Loucy (cell line): ENCODE data around the gene ERCC6L2.

Experiments used
- H2AFZ ChIP-seq: fragments of 200-600 bp; sonication (generic); 2 replicates; pipeline ENCODE4 v1.6.0; 2016; ENCODE audit warnings: antibody characterized with exemption, mild to moderate bottlenecking, low read length, moderate library complexity
- H3F3A ChIP-seq: fragments of 200-600 bp; 2 replicates; pipeline ENCODE4 v1.6.0; 2016; ENCODE audit warnings: antibody characterized with exemption, low read depth, mild to moderate bottlenecking
- H3K27me3 ChIP-seq: fragments of 200-600 bp; sonication (generic); 2 replicates; pipeline ENCODE4 v1.6.1; 2014; ENCODE audit warnings: low read length, mild to moderate bottlenecking; ENCODE audit not compliant: insufficient read depth, poor library complexity, severe bottlenecking
- H3K36me3 ChIP-seq: fragments of 200-600 bp; sonication (generic); 2 replicates; pipeline ENCODE4 v1.6.1; 2016; ENCODE audit warnings: low read length; ENCODE audit not compliant: insufficient read depth
- H3K4me1 ChIP-seq: fragments of 200-600 bp; sonication (generic); 2 replicates; pipeline ENCODE4 v1.5.1; 2014; ENCODE audit warnings: low read length, mild to moderate bottlenecking; ENCODE audit not compliant: insufficient read depth, poor library complexity, severe bottlenecking
- H3K4me2 ChIP-seq: fragments of 200-600 bp; sonication (generic); 2 replicates; pipeline ENCODE4 v1.6.0; 2014; ENCODE audit warnings: antibody characterized with exemption, low read length, low read depth, mild to moderate bottlenecking; ENCODE audit not compliant: poor library complexity, severe bottlenecking
- H3K4me3 ChIP-seq: fragments of 200-600 bp; sonication (generic); 2 replicates; pipeline ENCODE4 v1.5.1; 2014; ENCODE audit warnings: low read length, mild to moderate bottlenecking, mixed read lengths; ENCODE audit not compliant: poor library complexity, severe bottlenecking
- H3K79me2 ChIP-seq: fragments of 200-600 bp; sonication (generic); 2 replicates; pipeline ENCODE4 v1.6.1; 2014; ENCODE audit warnings: low read length; ENCODE audit not compliant: insufficient read depth
- H3K9ac ChIP-seq: fragments of 200-600 bp; sonication (generic); 2 replicates; pipeline ENCODE4 v1.6.0; 2014; ENCODE audit warnings: mild to moderate bottlenecking, low read depth, low read length, moderate library complexity; ENCODE audit not compliant: poor library complexity, severe bottlenecking
- H3K9me2 ChIP-seq: fragments of 200-600 bp; sonication (generic); replicated peaks from 2 replicates; pipeline ENCODE4 v1.6.1; 2016; ENCODE audit warnings: low read depth, low read length, mixed read lengths
- H3K9me3 ChIP-seq: fragments of 200-600 bp; sonication (generic); 2 replicates; pipeline ENCODE4 v1.6.1; 2014; ENCODE audit warnings: mild to moderate bottlenecking, antibody characterized with exemption, low read length, low read depth; ENCODE audit not compliant: insufficient read depth
- H4K20me1 ChIP-seq: fragments of 200-600 bp; sonication (generic); 2 replicates; pipeline ENCODE4 v1.6.0; 2014; ENCODE audit warnings: antibody characterized with exemption, low read length, mild to moderate bottlenecking; ENCODE audit not compliant: insufficient read depth, poor library complexity, severe bottlenecking
- CTCF ChIP-seq: fragments of 200-600 bp; sonication (generic); conservative IDR thresholded peaks from 2 replicates; pipeline ENCODE4 v1.5.1; 2014; ENCODE audit warnings: mild to moderate bottlenecking, antibody characterized with exemption, low read length
- EZH2phosphoT487 ChIP-seq: fragments of 200-600 bp; IDR thresholded peaks from 2 replicates; pipeline ENCODE4 v1.6.1; 2018; ENCODE audit warnings: antibody characterized with exemption, mild to moderate bottlenecking, moderate library complexity, borderline replicate concordance

ERCC6L2 gene

GRCh38 chr9:95876138-95876444 lies 600 bp downstream of the ERCC6L2 start:
- Histone ChIP-seq H3K36me3 (no peaks in the 10 kb centered on the region), H3K4me2 (no peak overlapping the region), H2AFZ (peak overlapping the region; percentile 94), H3K4me3 (no peak overlapping the region), H4K20me1 (peaks cover 18% of the 10 kb centered on the region), H3K9ac (no peak overlapping the region), H3F3A (no peaks in the 10 kb centered on the region), H3K9me3 (no peaks in the 10 kb centered on the region), H3K79me2 (peaks cover 50% of the 10 kb centered on the region), H3K9me2 (no peaks in the 10 kb centered on the region), H3K4me1 (peaks cover 34% of the 10 kb centered on the region), H3K27me3 (no peaks in the 10 kb centered on the region)
- TF ChIP-seq CTCF (no peak), EZH2phosphoT487 (no peak)

GRCh38 chr9:95876595-95876994 lies 1.1 kb downstream of the ERCC6L2 start:
- peaks cover 18% of the 10 kb centered on the region for H4K20me1 ChIP-seq
- H3K9ac ChIP-seq: no peak overlapping the region
- H3K79me2 ChIP-seq: peaks cover 55% of the 10 kb centered on the region
- no peaks in the 10 kb centered on the region for H3K9me2 ChIP-seq
- H3K4me3 ChIP-seq: no peak overlapping the region
- no peak overlapping the region for H3K4me2 ChIP-seq
- H3F3A ChIP-seq: no peaks in the 10 kb centered on the region
- H3K4me1 ChIP-seq: peaks cover 38% of the 10 kb centered on the region
- TF ChIP-seq CTCF: no peak
- TF ChIP-seq EZH2phosphoT487: no peak
- peaks cover 1% of the 10 kb centered on the region; the same call in 1 of the 2 replicates for H3K36me3 ChIP-seq
- no peaks in the 10 kb centered on the region for H3K27me3 ChIP-seq
- no peak overlapping the region for H2AFZ ChIP-seq
- no peaks in the 10 kb centered on the region for H3K9me3 ChIP-seq

DNA sequence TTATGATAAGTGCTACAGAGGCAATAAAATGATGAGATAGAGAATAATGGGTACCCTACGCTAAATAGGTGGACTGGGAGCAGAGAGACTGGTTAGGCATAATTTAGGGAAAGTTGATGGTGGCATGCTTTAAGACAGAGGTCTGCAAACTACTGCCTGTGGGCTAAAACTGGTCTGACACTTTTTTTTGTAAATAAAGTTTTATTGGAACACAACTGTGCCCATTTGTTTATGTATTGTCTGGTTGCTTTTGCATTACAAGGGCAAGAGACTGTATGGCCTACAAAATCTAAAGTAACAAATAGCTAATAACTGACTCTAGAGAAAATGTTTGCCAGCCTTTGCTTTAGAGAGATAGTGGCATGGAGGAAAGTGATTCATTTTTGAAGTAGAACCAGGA lies 2.5 kb downstream of the ERCC6L2 start:
- H3K9ac ChIP-seq: no peak overlapping the region
- H3K4me1 ChIP-seq: peaks cover 46% of the 10 kb centered on the region
- H3F3A ChIP-seq: no peaks in the 10 kb centered on the region
- no peak overlapping the region for H2AFZ ChIP-seq
- no peaks in the 10 kb centered on the region for H3K9me3 ChIP-seq
- no peaks in the 10 kb centered on the region for H3K9me2 ChIP-seq
- H3K4me2 ChIP-seq: no peak overlapping the region
- no peak overlapping the region for H3K4me3 ChIP-seq
- no peak for TF ChIP-seq CTCF
- TF ChIP-seq EZH2phosphoT487: no peak
- peaks cover 62% of the 10 kb centered on the region for H3K79me2 ChIP-seq
- peaks cover 12% of the 10 kb centered on the region; the same call in 1 of the 2 replicates for H3K36me3 ChIP-seq
- H4K20me1 ChIP-seq: peaks cover 18% of the 10 kb centered on the region
- H3K27me3 ChIP-seq: no peaks in the 10 kb centered on the region
